H1 (cell line): ENCODE results near the gene RFLNA. TPM values are rescaled to one million over a fixed set of nuclear protein-coding genes. Genes with fewer than 3 reads are reported as not detected.

Experiments
- CTCF ChIA-PET: fragments of 300-600 bp; sonication (Branson Sonifier 250); formaldehyde crosslinking; loops from one replicate; lab custom pipeline; 2021; ENCODE audit not compliant: partially characterized antibody; lab: Charles Lee
- POLR2A ChIA-PET: fragments of 300-600 bp; sonication (Branson Sonifier 250); formaldehyde crosslinking; loops from one replicate; lab custom pipeline; 2021; ENCODE audit warnings: inconsistent platforms; ENCODE audit not compliant: partially characterized antibody; lab: Charles Lee
- DNase-seq, 2 experiments: peaks; one replicate each; pipeline versions ENCODE4 v3.0.0 to v3.0.0-alpha.2; 2010 to 2022; ENCODE audit warnings: low spot score in 2 of 2, low read depth in 1 of 2, mixed read lengths in 1 of 2
- FAIRE-seq: peaks from 2 replicates; lab custom pipeline; 2011; peaks lifted over from hg19 to GRCh38; lab: Jason Lieb, UNC
- H2AFZ ChIP-seq: 2 replicates; pipeline ENCODE4 v1.8.1; 2012; ENCODE audit warnings: low read length, inconsistent platforms
- H2AK5ac ChIP-seq: 2 replicates; pipeline ENCODE4 v1.6.1; 2013; ENCODE audit warnings: low read depth, low read length
- H2BK120ac ChIP-seq: replicated peaks from 2 replicates; pipeline ENCODE3; 2013; ENCODE audit warnings: low read depth, low read length, inconsistent platforms
- H2BK12ac ChIP-seq: 2 replicates; pipeline ENCODE4 v1.6.1; 2013; ENCODE audit warnings: low read depth, low read length
- H2BK15ac ChIP-seq: 2 replicates; pipeline ENCODE4 v1.6.1; 2013; ENCODE audit warnings: low read length
- H2BK20ac ChIP-seq: 2 replicates; pipeline ENCODE4 v1.6.1; 2013; ENCODE audit warnings: low read length
- H2BK5ac ChIP-seq: 2 replicates; pipeline ENCODE4 v1.6.1; 2013; ENCODE audit warnings: low read depth, low read length
- H3K14ac ChIP-seq: 2 replicates; pipeline ENCODE4 v1.6.1; 2013; ENCODE audit warnings: inconsistent platforms; ENCODE audit not compliant: insufficient read length
- H3K18ac ChIP-seq: 2 replicates; pipeline ENCODE4 v1.6.1; 2013; ENCODE audit warnings: low read length; ENCODE audit errors: extremely low read depth
- H3K23ac ChIP-seq: 2 replicates; pipeline ENCODE4 v1.6.1; 2013; ENCODE audit warnings: inconsistent platforms; ENCODE audit not compliant: insufficient read length
- H3K23me2 ChIP-seq: 2 replicates; pipeline ENCODE4 v1.6.1; 2013; ENCODE audit warnings: low read depth, low read length
- H3K27ac ChIP-seq: 2 replicates; pipeline ENCODE4 v1.6.1; 2011; ENCODE audit warnings: low read depth, low read length, inconsistent platforms
- H3K27me3 ChIP-seq, 4 experiments: replicated peaks in 1 of 4; 1 replicate in 1 of 4; 2 replicates in 3 of 4; pipeline versions ENCODE4 v1.6.1 to v1.8.1; 2011 to 2013; ENCODE audit warnings: low read length in 3 of 4, mild to moderate bottlenecking in 3 of 4, inconsistent platforms in 2 of 4, mixed read lengths in 2 of 4, moderate library complexity in 1 of 4; ENCODE audit not compliant: control insufficient read depth in 3 of 4, insufficient read depth in 3 of 4; ENCODE audit errors: extremely low read depth in 1 of 4
- H3K36me3 ChIP-seq, 4 experiments: 2 replicates each; pipeline versions ENCODE4 v1.6.1 to v1.8.1; 2011 to 2013; ENCODE audit warnings: mild to moderate bottlenecking in 4 of 4, low read length in 3 of 4, moderate library complexity in 2 of 4, control low read depth in 1 of 4, inconsistent platforms in 1 of 4; ENCODE audit not compliant: insufficient read depth in 4 of 4, control insufficient read depth in 2 of 4
- H3K4ac ChIP-seq: replicated peaks from 2 replicates; pipeline ENCODE3; 2013; ENCODE audit warnings: low read length, low read depth, mixed read lengths, inconsistent platforms; ENCODE audit not compliant: insufficient read length
- H3K4me1 ChIP-seq, 4 experiments: replicated peaks in 1 of 4; 1 replicate in 1 of 4; 2 replicates in 3 of 4; pipeline versions ENCODE4 v1.6.1 to v1.8.1; 2011 to 2013; ENCODE audit warnings: low read length in 3 of 4, inconsistent platforms in 2 of 4, mixed read lengths in 1 of 4; ENCODE audit not compliant: insufficient read depth in 4 of 4, control insufficient read depth in 3 of 4
- H3K4me2 ChIP-seq, 2 experiments: 2 replicates each; pipeline versions ENCODE4 v1.6.1 to v1.8.1; 2011 to 2013; ENCODE audit warnings: low read depth in 2 of 2, low read length in 2 of 2, control low read depth in 1 of 2, inconsistent platforms in 1 of 2, mild to moderate bottlenecking in 1 of 2; ENCODE audit not compliant: insufficient read depth in 1 of 2
- H3K4me3 ChIP-seq, 4 experiments: fragments of 200-600, 300-600 bp in 1 of 4; sonication (generic), shearing (Covaris generic), sonication (Bioruptor Twin) in 1 of 4; 2 replicates each; pipeline versions ENCODE4 v1.5.1 to v1.8.1; 2011 to 2016; ENCODE audit warnings: low read length in 4 of 4, low read depth in 3 of 4, control low read depth in 2 of 4, inconsistent platforms in 2 of 4, mild to moderate bottlenecking in 2 of 4, mixed read lengths in 1 of 4, moderate library complexity in 1 of 4; ENCODE audit not compliant: insufficient read depth in 2 of 4; ENCODE audit errors: extremely low read depth in 1 of 4
- H3K56ac ChIP-seq: replicated peaks from 2 replicates; pipeline ENCODE3; 2013; ENCODE audit warnings: low read depth, mild to moderate bottlenecking, mixed read lengths, low read length, inconsistent platforms; ENCODE audit not compliant: insufficient read length
- H3K79me1 ChIP-seq: 2 replicates; pipeline ENCODE4 v1.6.1; 2013; ENCODE audit warnings: low read depth, low read length, control low read depth
- H3K79me2 ChIP-seq, 2 experiments: 2 replicates each; pipeline versions ENCODE4 v1.6.1 to v1.8.1; 2012 to 2013; ENCODE audit warnings: low read length in 2 of 2, mild to moderate bottlenecking in 2 of 2, inconsistent platforms in 1 of 2; ENCODE audit not compliant: insufficient read depth in 2 of 2, control insufficient read depth in 1 of 2
- H3K9ac ChIP-seq, 4 experiments: replicated peaks in 1 of 4; 1 replicate in 1 of 4; 2 replicates in 3 of 4; pipeline versions ENCODE4 v1.6.1 to v1.8.1; 2011 to 2013; ENCODE audit warnings: low read depth in 3 of 4, low read length in 3 of 4, control low read depth in 2 of 4, mild to moderate bottlenecking in 2 of 4, moderate library complexity in 2 of 4, inconsistent platforms in 1 of 4; ENCODE audit errors: extremely low read depth in 1 of 4
- H3K9me3 ChIP-seq, 2 experiments: 2 replicates each; pipeline versions ENCODE4 v1.6.1 to v1.8.1; 2012 to 2013; ENCODE audit warnings: mild to moderate bottlenecking in 2 of 2, moderate library complexity in 2 of 2, control low read depth in 1 of 2, inconsistent platforms in 1 of 2, low read depth in 1 of 2, low read length in 1 of 2, mixed read lengths in 1 of 2; ENCODE audit not compliant: insufficient read depth in 2 of 2
- H4K20me1 ChIP-seq, 2 experiments: replicated peaks in 1 of 2; 2 replicates each; pipeline versions ENCODE3 to v1.8.1; 2011 to 2013; ENCODE audit warnings: inconsistent platforms in 2 of 2, low read length in 2 of 2, mild to moderate bottlenecking in 1 of 2; ENCODE audit not compliant: insufficient read depth in 2 of 2, control insufficient read depth in 1 of 2
- H4K5ac ChIP-seq: 2 replicates; pipeline ENCODE4 v1.6.1; 2013; ENCODE audit warnings: low read length, low read depth, mixed read lengths, inconsistent platforms; ENCODE audit not compliant: insufficient read length
- H4K8ac ChIP-seq: 2 replicates; pipeline ENCODE4 v1.8.0; 2013; ENCODE audit warnings: mild to moderate bottlenecking, moderate library complexity, low read length, inconsistent platforms; ENCODE audit not compliant: insufficient read depth; ENCODE audit errors: extremely low read depth
- H4K91ac ChIP-seq: replicated peaks from 2 replicates; pipeline ENCODE3; 2013; ENCODE audit warnings: low read length, mixed read lengths, inconsistent platforms; ENCODE audit not compliant: insufficient read length
- CTBP2 ChIP-seq: IDR thresholded peaks from 2 replicates; pipeline ENCODE4 v1.7.0; 2011; ENCODE audit warnings: borderline replicate concordance, mild to moderate bottlenecking, moderate library complexity, mixed read lengths, low read length; ENCODE audit not compliant: insufficient read depth, insufficient read length
- E2F6 ChIP-seq: IDR thresholded peaks from 2 replicates; pipeline ENCODE4 v1.6.1; 2012; ENCODE audit warnings: inconsistent platforms
- EZH2 ChIP-seq: fragments of 200-600 bp; sonication (generic); IDR thresholded peaks from 2 replicates; pipeline ENCODE4 v1.7.1; 2012; ENCODE audit warnings: low read depth, mild to moderate bottlenecking, moderate library complexity, low read length, inconsistent platforms; ENCODE audit not compliant: severe bottlenecking
- GTF2F1 ChIP-seq: IDR thresholded peaks from 2 replicates; pipeline ENCODE4 v1.6.1; 2012; ENCODE audit warnings: low read depth, low read length, improper control_type of control experiment, borderline replicate concordance
- HDAC2 ChIP-seq, 2 experiments: fragments of 300-600 bp in 1 of 2; sonication (generic) in 1 of 2; IDR thresholded peaks; 2 replicates each; pipeline ENCODE4 v1.6.1; 2011 to 2012; ENCODE audit warnings: low read depth in 2 of 2, low read length in 2 of 2, mild to moderate bottlenecking in 2 of 2, moderate library complexity in 2 of 2, borderline replicate concordance in 1 of 2, inconsistent platforms in 1 of 2
- JUN ChIP-seq: IDR thresholded peaks from 2 replicates; pipeline ENCODE4 v1.6.1; 2011; ENCODE audit warnings: low read depth, mild to moderate bottlenecking, improper control_type of control experiment, low read length
- SP4 ChIP-seq: IDR thresholded peaks from 2 replicates; pipeline ENCODE4 v1.6.1; 2012; ENCODE audit warnings: low read length, inconsistent platforms
- TAF7 ChIP-seq: optimal IDR thresholded peaks from 2 replicates; pipeline ENCODE3; 2011; ENCODE audit warnings: low read depth, mild to moderate bottlenecking, inconsistent platforms, low read length, moderate library complexity, borderline replicate concordance
- YY1 ChIP-seq: IDR thresholded peaks from 2 replicates; pipeline ENCODE4 v1.6.1; 2011; ENCODE audit warnings: low read depth, mild to moderate bottlenecking, low read length
- WGBS, 2 experiments: shearing (Covaris generic) in 1 of 2; methylation state at CpG; one replicate each; pipeline versions ENCODE4 v1.1.6 to v1.1.7; 2013 to 2015; ENCODE audit warnings: low lambda C conversion rate in 2 of 2, mixed read lengths in 2 of 2, inconsistent platforms in 1 of 2, low coverage in 1 of 2, missing lambda C conversion rate in 1 of 2; ENCODE audit not compliant: insufficient replicate concordance in 2 of 2, insufficient coverage in 1 of 2, insufficient read length in 1 of 2; ENCODE audit errors: extremely low coverage in 1 of 2, missing lambda C conversion rate in 1 of 2; 5-methylcytosine and 5-hydroxymethylcytosine counted together
- polyA plus RNA-seq, 7 experiments: library from polyadenylated mRNA; depleted of rRNA in 3 of 7; stranded (reverse) in 5 of 7; unstranded in 2 of 7; fragments of >200 nt in 5 of 7; fragments of 200-250 nt in 2 of 7; gene quantifications; 1 replicate in 5 of 7; 2 replicates in 1 of 7; 4 replicates in 1 of 7; pipeline versions ENCODE4 v1.2.1 to v1.2.3, GENCODE V29; 2011 to 2013; ENCODE audit warnings: missing spikeins in 2 of 7, mixed read lengths in 2 of 7
- total RNA-seq: library from RNA; stranded (reverse); fragmentation: NEBNext Ultra II Directional; extraction: Animal tissue kit (Norgen Biotek cat#: 25700); gene quantifications from 2 replicates; pipeline ENCODE4 v1.2.1, GENCODE V29; 2021
- TF ChIP-seq, protein P1 (sequence below), 3 experiments: IDR thresholded peaks; 1 replicate in 2 of 3; 2 replicates in 1 of 3; pipeline versions ENCODE4 v1.5.1 to v1.6.1; 2011; ENCODE audit warnings: low read length in 3 of 3, mild to moderate bottlenecking in 3 of 3, inconsistent platforms in 2 of 3, low read depth in 1 of 3, moderate library complexity in 1 of 3; ENCODE audit not compliant: insufficient read depth in 1 of 3; ENCODE audit errors: control extremely low read depth in 1 of 3

RFLNA gene
- total and polyA plus RNA-seq, 2 of the 8 experiments (the other 6 are each of a cell fraction or from before 2014, with no cell fraction given) = 6.4 to 6.6 TPM

GRCh38 chr12:124354400-124354799 lies 59.5 kb downstream of the RFLNA start:
- no peak overlapping the region for H3K4me2 ChIP-seq
- DNase-seq = no peak
- peaks cover 23 to 58% (median 37%) of the 10 kb centered on the region in 4 experiments for H3K36me3 ChIP-seq
- H2BK12ac ChIP-seq = no peak overlapping the region
- no peak overlapping the region for H2BK15ac ChIP-seq
- no peak overlapping the region for H4K8ac ChIP-seq
- H2BK120ac ChIP-seq = no peak overlapping the region
- H3K18ac ChIP-seq = no peak overlapping the region
- H4K91ac ChIP-seq = no peak overlapping the region
- no peak overlapping the region for H3K4me3 ChIP-seq
- no peak overlapping the region for H2AFZ ChIP-seq
- no peak overlapping the region for H4K5ac ChIP-seq
- no peaks in the 10 kb centered on the region; the same call in 1 of the 2 replicates for H3K23me2 ChIP-seq
- CTCF ChIA-PET = interaction anchor here (0.9 to 1.4 kb wide), 2 partner anchors 301 to 318 kb away, joined by 3 to 4 read pairs; no protein-coding TSS in a partner anchor
- no peak overlapping the region for H3K23ac ChIP-seq
- no peak overlapping the region for H2BK20ac ChIP-seq
- H3K79me2 ChIP-seq = no peaks in the 10 kb centered on the region
- WGBS, 2 experiments = 75% methylated on average over 6 of the region's 13 CpGs; no CpG with 5 or more reads in 1 of the 2 experiments
- H3K27me3 ChIP-seq = no peaks in the 10 kb centered on the region
- H2BK5ac ChIP-seq = no peak overlapping the region
- no peaks in the 10 kb centered on the region for H3K4me1 ChIP-seq
- H2AK5ac ChIP-seq = no peak overlapping the region
- H3K79me1 ChIP-seq = peaks cover 7% of the 10 kb centered on the region
- H3K56ac ChIP-seq = no peak overlapping the region
- POLR2A ChIA-PET = no interaction called here
- no peak overlapping the region for H3K4ac ChIP-seq
- no peak overlapping the region for H3K9ac ChIP-seq
- H3K9me3 ChIP-seq = no peaks in the 10 kb centered on the region
- FAIRE-seq = no peak
- H3K27ac ChIP-seq = no peak overlapping the region
- peaks cover 5 to 15% of the 10 kb centered on the region in 2 experiments for H4K20me1 ChIP-seq
- H3K14ac ChIP-seq = no peak overlapping the region
- TF ChIP-seq, protein P1, sequence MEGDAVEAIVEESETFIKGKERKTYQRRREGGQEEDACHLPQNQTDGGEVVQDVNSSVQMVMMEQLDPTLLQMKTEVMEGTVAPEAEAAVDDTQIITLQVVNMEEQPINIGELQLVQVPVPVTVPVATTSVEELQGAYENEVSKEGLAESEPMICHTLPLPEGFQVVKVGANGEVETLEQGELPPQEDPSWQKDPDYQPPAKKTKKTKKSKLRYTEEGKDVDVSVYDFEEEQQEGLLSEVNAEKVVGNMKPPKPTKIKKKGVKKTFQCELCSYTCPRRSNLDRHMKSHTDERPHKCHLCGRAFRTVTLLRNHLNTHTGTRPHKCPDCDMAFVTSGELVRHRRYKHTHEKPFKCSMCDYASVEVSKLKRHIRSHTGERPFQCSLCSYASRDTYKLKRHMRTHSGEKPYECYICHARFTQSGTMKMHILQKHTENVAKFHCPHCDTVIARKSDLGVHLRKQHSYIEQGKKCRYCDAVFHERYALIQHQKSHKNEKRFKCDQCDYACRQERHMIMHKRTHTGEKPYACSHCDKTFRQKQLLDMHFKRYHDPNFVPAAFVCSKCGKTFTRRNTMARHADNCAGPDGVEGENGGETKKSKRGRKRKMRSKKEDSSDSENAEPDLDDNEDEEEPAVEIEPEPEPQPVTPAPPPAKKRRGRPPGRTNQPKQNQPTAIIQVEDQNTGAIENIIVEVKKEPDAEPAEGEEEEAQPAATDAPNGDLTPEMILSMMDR (IDR thresholded peaks at IDR 0.05; ENCODE audit: control extremely low read depth in 1 of 3, insufficient read depth in 1 of 3, low read depth in 1 of 3, low read length in 3 of 3) = no peak
- no peak for TF ChIP-seq HDAC2 (IDR thresholded peaks at IDR 0.05; ENCODE audit: borderline replicate concordance in 1 of 2, low read depth in 2 of 2, low read length in 2 of 2)
- no peak for TF ChIP-seq EZH2
- no peak for TF ChIP-seq YY1
- no peak for TF ChIP-seq CTBP2
- no peak for TF ChIP-seq GTF2F1
- no peak for TF ChIP-seq SP4
- no peak for TF ChIP-seq E2F6
- TF ChIP-seq JUN = no peak
- TF ChIP-seq TAF7 = no peak
